ENCODE data around the gene EXOC1.

Gene EXOC1

GRCh38 chr4:55849724-55850123, 3.7 kb upstream of the EXOC1 start:
- DNase-seq (ENCODE audit: low read depth): no peak
- no peak overlapping the region for H3K4me3 ChIP-seq (ENCODE audit: low read depth, low read length)

GRCh38 chr4:55851885-55852284, 1.6 kb upstream of the EXOC1 start:
- H3K4me3 ChIP-seq (ENCODE audit: low read depth, low read length): no peak overlapping the region
- no peak for DNase-seq (ENCODE audit: low read depth)

GRCh38 chr4:55854129-55854528, 681 bp downstream of the EXOC1 start:
- DNase-seq (ENCODE audit: low read depth): no peak
- peak overlapping the region; percentile 85 for H3K4me3 ChIP-seq (ENCODE audit: low read depth, low read length)

GRCh38 chr4:55857586-55857985, 4.1 kb downstream of the EXOC1 start:
- no peak overlapping the region for H3K4me3 ChIP-seq (ENCODE audit: low read depth, low read length)
- DNase-seq (ENCODE audit: low read depth): no peak

GRCh38 chr4:55859711-55860110, 6.3 kb downstream of the EXOC1 start:
- no peak for DNase-seq (ENCODE audit: low read depth)
- no peak overlapping the region for H3K4me3 ChIP-seq (ENCODE audit: low read depth, low read length)

- no peak overlapping the region for H3K4me3 ChIP-seq (ENCODE audit: low read depth, low read length)
- DNase-seq (ENCODE audit: low read depth): no peak
Measured at GRCh38 chr4:55864577-55865223, 11.3 kb downstream of the EXOC1 start.

GRCh38 chr4:55865228-55865806, 11.9 kb downstream of the EXOC1 start:
- no peak overlapping the region for H3K4me3 ChIP-seq (ENCODE audit: low read depth, low read length)
- peak; percentile 24 for DNase-seq (ENCODE audit: low read depth)

- peak; percentile 89 for DNase-seq (ENCODE audit: low read depth)
- H3K4me3 ChIP-seq (ENCODE audit: low read depth, low read length): no peak overlapping the region
Measured at GRCh38 chr4:55866290-55866907, 13.0 kb downstream of the EXOC1 start.

- DNase-seq (ENCODE audit: low read depth): peak; percentile 30
- H3K4me3 ChIP-seq (ENCODE audit: low read depth, low read length): no peak overlapping the region
Measured at GRCh38 chr4:55866973-55867574, 13.6 kb downstream of the EXOC1 start.

- no peak overlapping the region for H3K4me3 ChIP-seq (ENCODE audit: low read depth, low read length)
- DNase-seq (ENCODE audit: low read depth): no peak
Measured at GRCh38 chr4:55868581-55869090, 15.2 kb downstream of the EXOC1 start.

- DNase-seq (ENCODE audit: low read depth): no peak
- no peak overlapping the region for H3K4me3 ChIP-seq (ENCODE audit: low read depth, low read length)
Measured at GRCh38 chr4:55871299-55871800, 17.9 kb downstream of the EXOC1 start.

- no peak for DNase-seq (ENCODE audit: low read depth)
- H3K4me3 ChIP-seq (ENCODE audit: low read depth, low read length): no peak overlapping the region
Measured at GRCh38 chr4:55874831-55875230, 21.4 kb downstream of the EXOC1 start.

- H3K4me3 ChIP-seq (ENCODE audit: low read depth, low read length): no peak overlapping the region
- no peak for DNase-seq (ENCODE audit: low read depth)
Measured at GRCh38 chr4:55876387-55876786, 22.9 kb downstream of the EXOC1 start.

GRCh38 chr4:55879224-55879623, 25.8 kb downstream of the EXOC1 start:
- no peak for DNase-seq (ENCODE audit: low read depth)
- no peak overlapping the region for H3K4me3 ChIP-seq (ENCODE audit: low read depth, low read length)

- H3K4me3 ChIP-seq (ENCODE audit: low read depth, low read length): no peak overlapping the region
- DNase-seq (ENCODE audit: low read depth): no peak
Measured at GRCh38 chr4:55880652-55881280, 27.3 kb downstream of the EXOC1 start.

- H3K4me3 ChIP-seq (ENCODE audit: low read depth, low read length): no peak overlapping the region
- DNase-seq (ENCODE audit: low read depth): no peak
Measured at GRCh38 chr4:55884093-55884850, 30.8 kb downstream of the EXOC1 start.

- no peak for DNase-seq (ENCODE audit: low read depth)
- no peak overlapping the region for H3K4me3 ChIP-seq (ENCODE audit: low read depth, low read length)
Measured at GRCh38 chr4:55884851-55885219, 31.4 kb downstream of the EXOC1 start.

- DNase-seq (ENCODE audit: low read depth): no peak
- no peak overlapping the region for H3K4me3 ChIP-seq (ENCODE audit: low read depth, low read length)
Measured at GRCh38 chr4:55887594-55887993, 34.1 kb downstream of the EXOC1 start.

GRCh38 chr4:55892156-55892555, 38.7 kb downstream of the EXOC1 start:
- H3K4me3 ChIP-seq (ENCODE audit: low read depth, low read length): no peak overlapping the region
- DNase-seq (ENCODE audit: low read depth): no peak
